Stomach (tissue), 4 donors: ENCODE results near the gene FAM3A.
"Not testable (repeated sequence)": the region's sequence is repeated elsewhere in the genome, so short reads cannot be mapped to it uniquely, and the experiment has no call there.

ENCODE experiments used
- EP300 ChIP-seq: sonication (generic); formaldehyde crosslinking; IDR thresholded peaks from one replicate; pipeline ENCODE4 v1.6.1; 2017; ENCODE audit warnings: antibody characterized with exemption
- POLR2A ChIP-seq, 4 donors: fragments of 450-650 bp; IDR thresholded peaks; one replicate each; pipeline ENCODE4 v1.6.1; 2016; ENCODE audit warnings: antibody characterized with exemption in 4 of 4, control low read depth in 2 of 4, mild to moderate bottlenecking in 1 of 4, moderate library complexity in 1 of 4
- POLR2AphosphoS5 ChIP-seq, 3 donors: sonication (generic); formaldehyde crosslinking; IDR thresholded peaks; one replicate each; pipeline ENCODE4 v1.6.1; 2016; ENCODE audit warnings: antibody characterized with exemption in 3 of 3
- TF ChIP-seq, protein P1 (sequence below), 7 experiments: fragments of 450-650 bp in 4 of 7; fragments of 200-600 bp in 3 of 7; sonication (generic) in 3 of 7; IDR thresholded peaks; one replicate each; pipeline ENCODE4 v1.5.1; 2016 to 2019; ENCODE audit warnings: antibody characterized with exemption in 7 of 7, control low read depth in 2 of 7, mild to moderate bottlenecking in 1 of 7

DNA sequence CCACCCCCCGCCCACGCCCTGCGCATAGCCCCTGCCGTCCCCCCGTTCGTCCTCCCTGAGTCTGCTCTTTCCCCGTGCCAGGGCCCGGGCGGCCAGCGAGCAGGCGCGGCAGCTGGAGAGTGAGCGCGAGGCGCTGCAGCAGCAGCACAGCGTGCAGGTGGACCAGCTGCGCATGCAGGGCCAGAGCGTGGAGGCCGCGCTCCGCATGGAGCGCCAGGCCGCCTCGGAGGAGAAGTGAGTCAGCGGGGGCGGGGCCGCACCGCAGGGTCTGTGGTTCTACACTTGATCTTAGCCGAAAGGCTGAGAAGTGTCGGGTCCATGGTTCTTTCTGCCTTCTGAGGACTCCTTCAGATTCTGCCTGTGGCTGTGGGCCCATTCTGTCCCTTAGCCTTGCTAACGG, 44.3 kb upstream of the FAM3A start:
- TF ChIP-seq, protein P1, sequence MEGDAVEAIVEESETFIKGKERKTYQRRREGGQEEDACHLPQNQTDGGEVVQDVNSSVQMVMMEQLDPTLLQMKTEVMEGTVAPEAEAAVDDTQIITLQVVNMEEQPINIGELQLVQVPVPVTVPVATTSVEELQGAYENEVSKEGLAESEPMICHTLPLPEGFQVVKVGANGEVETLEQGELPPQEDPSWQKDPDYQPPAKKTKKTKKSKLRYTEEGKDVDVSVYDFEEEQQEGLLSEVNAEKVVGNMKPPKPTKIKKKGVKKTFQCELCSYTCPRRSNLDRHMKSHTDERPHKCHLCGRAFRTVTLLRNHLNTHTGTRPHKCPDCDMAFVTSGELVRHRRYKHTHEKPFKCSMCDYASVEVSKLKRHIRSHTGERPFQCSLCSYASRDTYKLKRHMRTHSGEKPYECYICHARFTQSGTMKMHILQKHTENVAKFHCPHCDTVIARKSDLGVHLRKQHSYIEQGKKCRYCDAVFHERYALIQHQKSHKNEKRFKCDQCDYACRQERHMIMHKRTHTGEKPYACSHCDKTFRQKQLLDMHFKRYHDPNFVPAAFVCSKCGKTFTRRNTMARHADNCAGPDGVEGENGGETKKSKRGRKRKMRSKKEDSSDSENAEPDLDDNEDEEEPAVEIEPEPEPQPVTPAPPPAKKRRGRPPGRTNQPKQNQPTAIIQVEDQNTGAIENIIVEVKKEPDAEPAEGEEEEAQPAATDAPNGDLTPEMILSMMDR (IDR thresholded peaks at IDR 0.05): not testable (repeated sequence)
- TF ChIP-seq POLR2A (IDR thresholded peaks at IDR 0.05); EP300; POLR2AphosphoS5 (IDR thresholded peaks at IDR 0.05): not testable (repeated sequence)
